Cardiac muscle cell (in vitro differentiated cells and primary cell): Measurements from ENCODE around the gene EHBP1L1. TPM values are rescaled to one million over a fixed set of nuclear protein-coding genes. Genes with fewer than 3 reads are reported as not detected.
A peak's percentile ranks its signal among the peaks of the same experiment; 100 is the strongest.
"Not testable (repeated sequence)": the region's sequence is repeated elsewhere in the genome, so short reads cannot be mapped to it uniquely, and the experiment has no call there.

Source experiments
- DNase-seq, 2 donors: peaks; one replicate each; pipeline versions ENCODE4 v3.0.0 to v3.0.0-alpha.2; 2010 to 2017; ENCODE audit warnings: low read depth in 1 of 2, low spot score in 1 of 2
- H3K27ac ChIP-seq: fragments of 200-600 bp; sonication (generic); 2 replicates; pipeline ENCODE4 v1.5.1; 2016
- H3K27me3 ChIP-seq: fragments of 200-600 bp; sonication (generic); 2 replicates; pipeline ENCODE4 v1.6.0; 2016; ENCODE audit warnings: control low read depth
- H3K36me3 ChIP-seq: fragments of 200-600 bp; sonication (generic); 2 replicates; pipeline ENCODE4 v1.5.1; 2016; ENCODE audit warnings: control low read depth
- H3K4me1 ChIP-seq: fragments of 200-600 bp; sonication (generic); 2 replicates; pipeline ENCODE4 v1.8.1; 2017; ENCODE audit warnings: low read depth, mild to moderate bottlenecking, mixed run types
- H3K4me3 ChIP-seq: fragments of 200-600 bp; sonication (generic); 2 replicates; pipeline ENCODE4 v1.5.1; 2016; ENCODE audit warnings: mild to moderate bottlenecking
- H3K9me3 ChIP-seq: fragments of 200-600 bp; sonication (generic); 2 replicates; pipeline ENCODE4 v1.5.1; 2017; ENCODE audit warnings: low read depth, mild to moderate bottlenecking, control low read depth
- CTCF ChIP-seq: IDR thresholded peaks from 2 replicates; pipeline ENCODE4 v1.5.1; 2012; ENCODE audit warnings: low read depth, mild to moderate bottlenecking, low read length
- polyA plus RNA-seq: library from polyadenylated mRNA; unstranded; fragments of >200 nt; fragmentation: Nextera tagmentation; extraction: Ambion mirVana; gene quantifications from 2 replicates; pipeline ENCODE4 v1.2.1, GENCODE V29; 2016
- total RNA-seq: library from RNA; depleted of rRNA; stranded (reverse); fragments of >200 nt; gene quantifications from 2 replicates; pipeline ENCODE4 v1.2.3, GENCODE V29; 2016

EHBP1L1 gene
- total and polyA plus RNA-seq, 2 experiments from 2014 or later, result 14.2 to 50.5 TPM

- DNase-seq, result peak; percentile 89 to 95
Measured at GRCh38 chr11:65637794-65638419, 62.1 kb downstream of the EHBP1L1 start, which contains the start of gene SIPA1. Gene SIPA1, plus strand, starts transcription at chr11:65638101. Its CDS starts 2,821 bp downstream, at chr11:65640922.

GRCh38 chr11:65639228-65639597, 63.4 kb downstream of the EHBP1L1 start:
- H3K27ac ChIP-seq, DNase-seq, H3K9me3 ChIP-seq, H3K27me3 ChIP-seq, H3K36me3 ChIP-seq, H3K4me3 ChIP-seq: not testable (repeated sequence)
- peaks cover 11% of the 10 kb centered on the region for H3K4me1 ChIP-seq

More at GRCh38 chr11:65637794-65638419, 62.1 kb downstream of the EHBP1L1 start, which contains the start of gene SIPA1:
- no peaks in the 10 kb centered on the region for H3K27me3 ChIP-seq
- no peaks in the 10 kb centered on the region for H3K36me3 ChIP-seq
- H3K9me3 ChIP-seq, result no peaks in the 10 kb centered on the region
- peaks cover 11% of the 10 kb centered on the region for H3K4me1 ChIP-seq
- H3K4me3 ChIP-seq, result peak within 1 kb of the TSS; percentile 40
- H3K27ac ChIP-seq, result peak within 1 kb of the TSS; percentile 51
- TF ChIP-seq CTCF, result peak; percentile 63

- Histone ChIP-seq H3K9me3 (no peaks in the 10 kb centered on the region), H3K36me3 (no peaks in the 10 kb centered on the region), H3K27ac (no peak overlapping the region), H3K27me3 (no peaks in the 10 kb centered on the region), H3K4me3 (no peak overlapping the region), H3K4me1 (peaks cover 11% of the 10 kb centered on the region)
- no peak for TF ChIP-seq CTCF
- DNase-seq, result no peak
Measured at GRCh38 chr11:65639623-65640482, 64.0 kb downstream of the EHBP1L1 start.

- Histone ChIP-seq H3K36me3 (no peaks in the 10 kb centered on the region), H3K27ac (no peak overlapping the region), H3K27me3 (no peaks in the 10 kb centered on the region), H3K4me3 (no peak overlapping the region), H3K4me1 (peaks cover 11% of the 10 kb centered on the region), H3K9me3 (no peaks in the 10 kb centered on the region)
- no peak for DNase-seq
- no peak for TF ChIP-seq CTCF
Measured at GRCh38 chr11:65640483-65641296, 64.8 kb downstream of the EHBP1L1 start.

GRCh38 chr11:65641297-65642013, 65.6 kb downstream of the EHBP1L1 start:
- TF ChIP-seq CTCF, result no peak
- H3K4me3 ChIP-seq, result no peak overlapping the region
- H3K9me3 ChIP-seq, result no peaks in the 10 kb centered on the region
- H3K27me3 ChIP-seq, result no peaks in the 10 kb centered on the region
- H3K36me3 ChIP-seq, result no peaks in the 10 kb centered on the region
- H3K27ac ChIP-seq, result no peak overlapping the region
- H3K4me1 ChIP-seq, result peaks cover 11% of the 10 kb centered on the region
- DNase-seq, result no peak

Other genes starting within 250 kb of the EHBP1L1 start
- gene DPF2, start 242.2 kb upstream of the EHBP1L1 start, total RNA-seq, result 57.3 and 86.1 TPM in 2 replicates
- 83.9 and 130 TPM in 2 replicates for gene DPF2, start 242.2 kb upstream of the EHBP1L1 start, polyA plus RNA-seq
- gene TIGD3, start 221.3 kb upstream of the EHBP1L1 start, total RNA-seq, result 1.7 and 2.9 TPM in 2 replicates
- gene TIGD3, start 221.3 kb upstream of the EHBP1L1 start, polyA plus RNA-seq, result 0.88 and 1.2 TPM in 2 replicates
- gene SLC25A45, start 193.4 kb upstream of the EHBP1L1 start, total RNA-seq, result 3.0 and 4.8 TPM in 2 replicates
- 4.5 and 10.5 TPM in 2 replicates for gene SLC25A45, start 193.4 kb upstream of the EHBP1L1 start, polyA plus RNA-seq
- 36.3 and 64.6 TPM in 2 replicates for gene FRMD8, start 189.4 kb upstream of the EHBP1L1 start, total RNA-seq
- 26.8 and 32.6 TPM in 2 replicates for gene FRMD8, start 189.4 kb upstream of the EHBP1L1 start, polyA plus RNA-seq
- gene NEAT1, start 153.3 kb upstream of the EHBP1L1 start, total RNA-seq, result 3.4 and 11.3 TPM in 2 replicates
- gene NEAT1, start 153.3 kb upstream of the EHBP1L1 start, polyA plus RNA-seq, result 4.2 and 5.6 TPM in 2 replicates
- 3,311 and 7,439 TPM in 2 replicates for gene MALAT1, start 77.0 kb upstream of the EHBP1L1 start, total RNA-seq
- gene MALAT1, start 77.0 kb upstream of the EHBP1L1 start, polyA plus RNA-seq, result 16,838 and 18,899 TPM in 2 replicates
- 157 and 168 TPM in 2 replicates for gene SCYL1, start 51.0 kb upstream of the EHBP1L1 start, total RNA-seq
- 139 and 146 TPM in 2 replicates for gene SCYL1, start 51.0 kb upstream of the EHBP1L1 start, polyA plus RNA-seq
- gene LTBP3, start 17.7 kb upstream of the EHBP1L1 start, total RNA-seq, result 61.8 and 98.3 TPM in 2 replicates
- gene LTBP3, start 17.7 kb upstream of the EHBP1L1 start, polyA plus RNA-seq, result 53.7 and 60.9 TPM in 2 replicates
- gene ZNRD2, start 5.6 kb upstream of the EHBP1L1 start, total RNA-seq, result 56.6 and 57.4 TPM in 2 replicates
- 55.7 and 70.5 TPM in 2 replicates for gene ZNRD2, start 5.6 kb upstream of the EHBP1L1 start, polyA plus RNA-seq
- 42.9 and 71.8 TPM in 2 replicates for gene FAM89B, start 3.5 kb upstream of the EHBP1L1 start, total RNA-seq
- gene FAM89B, start 3.5 kb upstream of the EHBP1L1 start, polyA plus RNA-seq, result 96.0 and 132 TPM in 2 replicates
- 0.25 TPM in 1 of 2 replicates, not detected in the other for gene KCNK7, start 19.7 kb downstream of the EHBP1L1 start, total RNA-seq
- gene KCNK7, start 19.7 kb downstream of the EHBP1L1 start, polyA plus RNA-seq, result not detected in 2 replicates
- gene MAP3K11, start 38.2 kb downstream of the EHBP1L1 start, total RNA-seq, result 44.8 and 63.1 TPM in 2 replicates
- gene MAP3K11, start 38.2 kb downstream of the EHBP1L1 start, polyA plus RNA-seq, result 25.9 and 31.2 TPM in 2 replicates
- gene PCNX3, start 39.7 kb downstream of the EHBP1L1 start, total RNA-seq, result 40.9 and 42.7 TPM in 2 replicates
- gene PCNX3, start 39.7 kb downstream of the EHBP1L1 start, polyA plus RNA-seq, result 18.9 and 22.0 TPM in 2 replicates
- gene SIPA1, start 62.0 kb downstream of the EHBP1L1 start, total RNA-seq, result 17.3 and 25.9 TPM in 2 replicates
- gene SIPA1, start 62.0 kb downstream of the EHBP1L1 start, polyA plus RNA-seq, result 21.6 and 33.7 TPM in 2 replicates
- 39.8 and 51.9 TPM in 2 replicates for gene RELA, start 86.9 kb downstream of the EHBP1L1 start, total RNA-seq
- 46.2 and 46.5 TPM in 2 replicates for gene RELA, start 86.9 kb downstream of the EHBP1L1 start, polyA plus RNA-seq
- gene KAT5, start 136.2 kb downstream of the EHBP1L1 start, total RNA-seq, result 51.2 and 51.4 TPM in 2 replicates
- 37.7 and 63.7 TPM in 2 replicates for gene KAT5, start 136.2 kb downstream of the EHBP1L1 start, polyA plus RNA-seq
- 83.7 and 108 TPM in 2 replicates for gene RNASEH2C, start 144.7 kb downstream of the EHBP1L1 start, total RNA-seq
- 71.5 and 84.4 TPM in 2 replicates for gene RNASEH2C, start 144.7 kb downstream of the EHBP1L1 start, polyA plus RNA-seq
- gene AP5B1, start 204.9 kb downstream of the EHBP1L1 start, total RNA-seq, result 18.1 and 24.3 TPM in 2 replicates
- 13.6 and 18.0 TPM in 2 replicates for gene AP5B1, start 204.9 kb downstream of the EHBP1L1 start, polyA plus RNA-seq
- gene OVOL1, start 211.0 kb downstream of the EHBP1L1 start, total RNA-seq, result 0.15 and 0.60 TPM in 2 replicates
- gene OVOL1, start 211.0 kb downstream of the EHBP1L1 start, polyA plus RNA-seq, result 0.35 TPM in 1 of 2 replicates, not detected in the other